Neuronal stem cell (in vitro differentiated cells): Measurements from ENCODE around the gene SPACA9.

ENCODE experiments used
- DNase-seq: peaks from one replicate; pipeline ENCODE4 v3.0.0-alpha.2; 2013; ENCODE audit warnings: low spot score
- H2AFZ ChIP-seq: one replicate; pipeline ENCODE4 v1.6.1; 2013; ENCODE audit warnings: mild to moderate bottlenecking, low read length, inconsistent platforms
- H2AK5ac ChIP-seq: 2 replicates; pipeline ENCODE4 v1.6.1; 2013; ENCODE audit warnings: low read depth, mild to moderate bottlenecking, inconsistent platforms, low read length, moderate library complexity, mixed read lengths
- H2BK120ac ChIP-seq: 2 replicates; pipeline ENCODE4 v1.6.1; 2013; ENCODE audit warnings: low read depth, mild to moderate bottlenecking, inconsistent platforms, low read length, moderate library complexity, mixed read lengths
- H2BK12ac ChIP-seq: one replicate; pipeline ENCODE4 v1.6.1; 2013; ENCODE audit warnings: low read length, inconsistent platforms
- H2BK15ac ChIP-seq: 2 replicates; pipeline ENCODE4 v1.6.1; 2013; ENCODE audit warnings: mild to moderate bottlenecking, low read length, inconsistent platforms, mixed read lengths
- H2BK5ac ChIP-seq: one replicate; pipeline ENCODE4 v1.6.1; 2013; ENCODE audit warnings: inconsistent platforms, mild to moderate bottlenecking, low read length, moderate library complexity
- H3K14ac ChIP-seq: one replicate; pipeline ENCODE4 v1.6.1; 2013; ENCODE audit warnings: low read length, inconsistent platforms
- H3K18ac ChIP-seq: 2 replicates; pipeline ENCODE4 v1.6.1; 2013; ENCODE audit warnings: low read length, inconsistent platforms
- H3K23ac ChIP-seq: 2 replicates; pipeline ENCODE4 v1.6.1; 2013; ENCODE audit warnings: low read depth, mild to moderate bottlenecking, mixed read lengths, low read length, inconsistent platforms; ENCODE audit not compliant: poor library complexity
- H3K27ac ChIP-seq: replicated peaks from 3 replicates; pipeline ENCODE4 v1.5.1; 2013; ENCODE audit warnings: low read length, inconsistent platforms
- H3K27me3 ChIP-seq, 3 experiments: 2 replicates each; pipeline ENCODE4 v1.6.1; 2013; ENCODE audit warnings: low read length in 3 of 3, mild to moderate bottlenecking in 2 of 3, inconsistent platforms in 1 of 3, low read depth in 1 of 3, mixed read lengths in 1 of 3, moderate library complexity in 1 of 3; ENCODE audit not compliant: control insufficient read depth in 3 of 3, insufficient read depth in 3 of 3
- H3K36me3 ChIP-seq, 2 donors: replicated peaks in 1 of 2; 2 replicates each; pipeline ENCODE4 v1.6.1; 2013; ENCODE audit warnings: low read length in 2 of 2; ENCODE audit not compliant: control insufficient read depth in 2 of 2, insufficient read depth in 2 of 2
- H3K4ac ChIP-seq: 2 replicates; pipeline ENCODE4 v1.6.1; 2013; ENCODE audit warnings: inconsistent platforms, mild to moderate bottlenecking, low read length, moderate library complexity
- H3K4me1 ChIP-seq, 2 donors: 1 replicate in 1 of 2; 2 replicates in 1 of 2; pipeline ENCODE4 v1.6.1; 2013; ENCODE audit warnings: low read length in 2 of 2, low read depth in 1 of 2; ENCODE audit not compliant: control insufficient read depth in 2 of 2, insufficient read depth in 1 of 2
- H3K4me2 ChIP-seq: one replicate; pipeline ENCODE4 v1.6.1; 2013; ENCODE audit warnings: mild to moderate bottlenecking, low read length, inconsistent platforms; ENCODE audit not compliant: insufficient read depth, poor library complexity, severe bottlenecking
- H3K4me3 ChIP-seq, 2 donors: 2 replicates each; pipeline ENCODE4 v1.5.1; 2013; ENCODE audit warnings: low read length in 2 of 2, mild to moderate bottlenecking in 2 of 2, inconsistent platforms in 1 of 2, moderate library complexity in 1 of 2
- H3K79me1 ChIP-seq: one replicate; pipeline ENCODE4 v1.6.1; 2013; ENCODE audit warnings: low read depth, mild to moderate bottlenecking, inconsistent platforms, low read length, moderate library complexity
- H3K9ac ChIP-seq: one replicate; pipeline ENCODE4 v1.6.1; 2013; ENCODE audit warnings: mild to moderate bottlenecking, low read depth, low read length, inconsistent platforms; ENCODE audit not compliant: poor library complexity
- H3K9me3 ChIP-seq, 2 donors: replicated peaks in 1 of 2; 2 replicates each; pipeline versions ENCODE3 to v1.6.1; 2013; ENCODE audit warnings: low read length in 2 of 2, mild to moderate bottlenecking in 2 of 2, inconsistent platforms in 1 of 2, low read depth in 1 of 2, mixed read lengths in 1 of 2, moderate library complexity in 1 of 2; ENCODE audit not compliant: control insufficient read depth in 2 of 2, insufficient read depth in 1 of 2
- H4K8ac ChIP-seq: one replicate; pipeline ENCODE4 v1.6.1; 2013; ENCODE audit warnings: low read depth, mild to moderate bottlenecking, inconsistent platforms, low read length, moderate library complexity
- H4K91ac ChIP-seq: one replicate; pipeline ENCODE4 v1.6.1; 2013; ENCODE audit warnings: low read length, low read depth, mild to moderate bottlenecking, inconsistent platforms; ENCODE audit not compliant: poor library complexity
- WGBS, 2 donors: extraction: QIAGEN DNeasy Blood & Tissue Kit; methylation state at CpG; one replicate each; pipeline ENCODE4 v1.1.7; 2013; ENCODE audit warnings: missing lambda C conversion rate in 2 of 2, mixed read lengths in 1 of 2; ENCODE audit not compliant: insufficient read length in 2 of 2, insufficient replicate concordance in 1 of 2; ENCODE audit errors: extremely low coverage in 2 of 2; 5-methylcytosine and 5-hydroxymethylcytosine counted together

SPACA9 gene

DNA sequence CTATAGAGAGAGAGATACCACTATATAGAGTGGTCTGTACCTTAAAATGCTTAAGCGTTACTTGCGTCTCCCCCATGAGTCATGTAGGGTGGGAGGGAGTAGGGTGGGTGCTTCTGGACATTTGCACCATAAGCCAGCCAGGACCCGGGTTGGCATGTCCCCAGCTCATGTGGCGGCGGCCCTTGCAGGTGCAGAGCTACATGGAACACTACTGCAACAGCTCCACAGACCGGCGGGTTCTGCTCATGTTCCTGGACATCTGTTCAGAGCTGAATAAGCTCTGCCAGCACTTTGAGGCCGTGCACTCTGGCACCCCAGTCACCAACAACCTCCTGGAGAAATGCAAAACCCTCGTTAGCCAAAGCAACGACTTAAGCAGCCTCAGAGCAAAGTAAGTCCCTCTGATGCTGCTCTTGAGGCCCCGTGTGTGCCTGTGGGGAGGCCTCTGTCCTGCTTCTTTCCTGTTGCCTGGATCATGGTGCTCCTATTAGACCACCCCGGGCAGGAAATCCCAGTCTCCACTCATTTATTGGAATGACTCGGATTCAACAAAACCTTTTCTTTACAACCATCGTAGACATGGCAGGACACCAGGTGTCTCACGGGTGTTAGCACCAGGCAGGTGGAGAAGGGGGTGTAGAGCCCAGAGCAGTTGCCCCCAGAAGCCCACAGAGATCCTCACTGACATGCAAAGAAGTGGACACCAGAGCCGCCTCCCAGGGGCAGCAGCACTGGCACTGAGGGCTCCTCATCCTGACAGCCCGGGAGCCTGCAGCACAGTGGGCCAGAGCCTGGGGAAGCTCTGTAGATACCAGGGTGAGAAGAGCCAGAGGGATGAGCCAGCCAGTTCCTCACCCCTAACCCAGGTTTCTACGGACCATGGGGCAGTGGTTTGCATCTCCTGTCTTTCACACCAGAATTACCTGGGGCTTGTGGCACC is 8.8 kb downstream of the SPACA9 start:
- Histone ChIP-seq H3K4ac (no peak overlapping the region), H3K79me1 (no peaks in the 10 kb centered on the region), H4K91ac (no peak overlapping the region), H3K23ac (peak overlapping the region; percentile 49), H2AFZ (no peak overlapping the region), H3K27me3 (no peaks in the 10 kb centered on the region), H3K9me3 (no peaks in the 10 kb centered on the region), H3K4me2 (no peak overlapping the region), H3K27ac (no peak overlapping the region), H2BK120ac (no peak overlapping the region), H2BK5ac (peak overlapping the region; percentile 2), H2BK12ac (peak overlapping the region; percentile 63), H3K14ac (no peak overlapping the region), H4K8ac (no peak overlapping the region), H3K4me1 (peaks cover 1 to 6% of the 10 kb centered on the region in 2 donors), H3K36me3 (peaks cover 0 to 22% of the 10 kb centered on the region in 2 donors), H3K18ac (no peak overlapping the region), H3K9ac (no peak overlapping the region), H2BK15ac (no peak overlapping the region), H2AK5ac (peak overlapping the region; percentile 10), H3K4me3 (no peak overlapping the region)
- DNase-seq, result no peak
- WGBS, 2 donors, result no CpG with 5 or more reads among the region's 18 CpGs

GRCh38 chr9:132888151-132888550 is 9.5 kb downstream of the SPACA9 start:
- no peak overlapping the region for H2AK5ac ChIP-seq
- H3K27ac ChIP-seq, result no peak overlapping the region
- no CpG with 5 or more reads among the region's 18 CpGs for WGBS, 2 donors
- no peak overlapping the region for H4K8ac ChIP-seq
- no peak for DNase-seq
- H3K9me3 ChIP-seq, result no peaks in the 10 kb centered on the region
- H2AFZ ChIP-seq, result no peak overlapping the region
- H3K4me3 ChIP-seq, result no peak overlapping the region
- peaks cover 0 to 29% of the 10 kb centered on the region in 2 donors for H3K36me3 ChIP-seq
- H2BK120ac ChIP-seq, result no peak overlapping the region
- H3K27me3 ChIP-seq, result no peaks in the 10 kb centered on the region
- no peak overlapping the region for H3K4me2 ChIP-seq
- H4K91ac ChIP-seq, result no peak overlapping the region
- no peak overlapping the region for H3K9ac ChIP-seq
- H3K14ac ChIP-seq, result no peak overlapping the region
- peak overlapping the region; percentile 2 for H2BK5ac ChIP-seq
- no peak overlapping the region for H2BK15ac ChIP-seq
- peak overlapping the region; percentile 49 for H3K23ac ChIP-seq
- no peak overlapping the region for H3K4ac ChIP-seq
- H3K18ac ChIP-seq, result peak overlapping the region; percentile 19
- H3K79me1 ChIP-seq, result no peaks in the 10 kb centered on the region
- peak overlapping the region; percentile 63 for H2BK12ac ChIP-seq
- peaks cover 0 to 2% of the 10 kb centered on the region in 2 donors for H3K4me1 ChIP-seq

GRCh38 chr9:132892400-132892799 is 13.7 kb downstream of the SPACA9 start:
- DNase-seq, result no peak
- H2BK5ac ChIP-seq, result no peak overlapping the region
- no peak overlapping the region for H3K4me3 ChIP-seq
- H3K9ac ChIP-seq, result no peak overlapping the region
- H3K4me1 ChIP-seq, result no peaks in the 10 kb centered on the region
- H2AFZ ChIP-seq, result no peak overlapping the region
- H3K27me3 ChIP-seq, result no peaks in the 10 kb centered on the region
- H3K36me3 ChIP-seq, result peaks cover 18 to 70% of the 10 kb centered on the region in 2 donors
- no peak overlapping the region for H4K8ac ChIP-seq
- no peak overlapping the region for H2AK5ac ChIP-seq
- no peak overlapping the region for H2BK12ac ChIP-seq
- H3K4ac ChIP-seq, result no peak overlapping the region
- no peaks in the 10 kb centered on the region for H3K9me3 ChIP-seq
- no peaks in the 10 kb centered on the region for H3K79me1 ChIP-seq
- H3K4me2 ChIP-seq, result no peak overlapping the region
- no peak overlapping the region for H2BK120ac ChIP-seq
- H4K91ac ChIP-seq, result no peak overlapping the region
- no peak overlapping the region for H2BK15ac ChIP-seq
- no peak overlapping the region for H3K23ac ChIP-seq
- no peak overlapping the region for H3K27ac ChIP-seq
- H3K18ac ChIP-seq, result no peak overlapping the region
- no peak overlapping the region for H3K14ac ChIP-seq
- no CpG with 5 or more reads among the region's 9 CpGs for WGBS, 2 donors

- Histone ChIP-seq H3K27me3 (no peaks in the 10 kb centered on the region), H3K79me1 (no peaks in the 10 kb centered on the region), H2BK15ac (no peak overlapping the region), H2AK5ac (no peak overlapping the region), H3K9ac (no peak overlapping the region), H3K18ac (no peak overlapping the region), H3K36me3 (peaks cover 26 to 85% of the 10 kb centered on the region in 2 donors), H2BK5ac (no peak overlapping the region), H2AFZ (no peak overlapping the region), H3K23ac (no peak overlapping the region), H3K4me2 (no peak overlapping the region), H3K4ac (no peak overlapping the region), H3K4me3 (no peak overlapping the region), H4K91ac (no peak overlapping the region), H3K9me3 (no peaks in the 10 kb centered on the region), H4K8ac (no peak overlapping the region), H3K4me1 (no peaks in the 10 kb centered on the region), H3K27ac (no peak overlapping the region), H3K14ac (no peak overlapping the region), H2BK12ac (no peak overlapping the region), H2BK120ac (no peak overlapping the region)
- WGBS, 2 donors, result no CpG with 5 or more reads among the region's 5 CpGs
- DNase-seq, result no peak
Observed at GRCh38 chr9:132894346-132894745, 15.6 kb downstream of the SPACA9 start.
